A673 (cell line): ENCODE measurements around the gene PRG3. TPM values are rescaled to one million over a fixed set of nuclear protein-coding genes. Genes with fewer than 3 reads are reported as not detected.

Experiments
- BruUV-seq: library from RNA; stranded (reverse); fragments of 400-500 nt; replicated peaks from 2 replicates; lab custom pipeline; 2021; lab: Mats Ljungman, UMichigan
- CTCF ChIA-PET: fragments of 300-600 bp; sonication (Branson Sonifier 250); formaldehyde crosslinking; loops from one replicate; lab custom pipeline; 2022; ENCODE audit warnings: antibody characterized with exemption; lab: Charles Lee
- POLR2A ChIA-PET: fragments of 300-600 bp; sonication (Branson Sonifier 250); formaldehyde crosslinking; loops from one replicate; lab custom pipeline; 2022; ENCODE audit warnings: antibody characterized with exemption; ENCODE audit not compliant: low non-redundant PET; lab: Charles Lee
- DNase-seq: peaks from one replicate; pipeline ENCODE4 v3.0.0-alpha.2; 2015; ENCODE audit warnings: low spot score
- H3K27ac ChIP-seq: fragments of 200-600 bp; sonication (generic); 2 replicates; pipeline ENCODE4 v1.5.1; 2016; ENCODE audit warnings: mixed run types, low read depth, mild to moderate bottlenecking, mixed read lengths, antibody characterized with exemption, low read length; ENCODE audit not compliant: poor library complexity, severe bottlenecking
- H3K27me3 ChIP-seq: fragments of 200-600 bp; sonication (generic); replicated peaks from 2 replicates; pipeline ENCODE4 v1.6.1; 2017; ENCODE audit warnings: mixed run types, low read depth, mild to moderate bottlenecking, mixed read lengths, antibody characterized with exemption, low read length; ENCODE audit not compliant: insufficient read depth, poor library complexity
- H3K36me3 ChIP-seq: fragments of 200-600 bp; sonication (generic); 2 replicates; pipeline ENCODE4 v1.6.1; 2016; ENCODE audit warnings: mixed run types, mild to moderate bottlenecking, mixed read lengths, antibody characterized with exemption, low read length; ENCODE audit not compliant: insufficient read depth, poor library complexity, severe bottlenecking
- H3K4me1 ChIP-seq: fragments of 200-600 bp; sonication (generic); 2 replicates; pipeline ENCODE4 v1.6.1; 2017; ENCODE audit warnings: mixed run types, mild to moderate bottlenecking, mixed read lengths, antibody characterized with exemption, low read length; ENCODE audit not compliant: insufficient read depth, poor library complexity, severe bottlenecking
- H3K4me3 ChIP-seq: fragments of 200-600 bp; sonication (generic); 2 replicates; pipeline ENCODE4 v1.5.1; 2016; ENCODE audit warnings: low read depth, mixed run types, mild to moderate bottlenecking, mixed read lengths, low read length; ENCODE audit not compliant: poor library complexity, severe bottlenecking
- H3K9me3 ChIP-seq: fragments of 200-600 bp; sonication (generic); 2 replicates; pipeline ENCODE4 v1.6.1; 2016; ENCODE audit warnings: mixed run types, low read depth, mild to moderate bottlenecking, mixed read lengths, antibody characterized with exemption, low read length; ENCODE audit not compliant: poor library complexity, severe bottlenecking
- EZH2 ChIP-seq: fragments of 200-600 bp; sonication (generic); IDR thresholded peaks from 2 replicates; pipeline ENCODE4 v1.6.1; 2017; ENCODE audit warnings: borderline replicate concordance, low read depth, mild to moderate bottlenecking, mixed read lengths, antibody characterized with exemption, low read length; ENCODE audit not compliant: poor library complexity, severe bottlenecking
- intact Hi-C: fragments of 100-400 bp; cut with micrococcal nuclease; formaldehyde crosslinking; loops from one replicate; pipeline ENCODE4 v1.10.0; 2022; ENCODE audit not compliant: unreplicated experiment
- total RNA-seq: library from RNA; stranded (reverse); gene quantifications from 2 replicates; pipeline ENCODE4 v1.2.3, GENCODE V29; 2021
- TF ChIP-seq, protein P1 (sequence below): fragments of 300-800, 200-600 bp; sonication (generic); conservative IDR thresholded peaks from 2 replicates; pipeline ENCODE4 v1.5.1; 2017; ENCODE audit warnings: low read depth, mild to moderate bottlenecking, antibody characterized with exemption, low read length, moderate library complexity, mixed read lengths

PRG3 gene
- total RNA-seq, 1 experiment from 2014 or later, result not detected

DNA sequence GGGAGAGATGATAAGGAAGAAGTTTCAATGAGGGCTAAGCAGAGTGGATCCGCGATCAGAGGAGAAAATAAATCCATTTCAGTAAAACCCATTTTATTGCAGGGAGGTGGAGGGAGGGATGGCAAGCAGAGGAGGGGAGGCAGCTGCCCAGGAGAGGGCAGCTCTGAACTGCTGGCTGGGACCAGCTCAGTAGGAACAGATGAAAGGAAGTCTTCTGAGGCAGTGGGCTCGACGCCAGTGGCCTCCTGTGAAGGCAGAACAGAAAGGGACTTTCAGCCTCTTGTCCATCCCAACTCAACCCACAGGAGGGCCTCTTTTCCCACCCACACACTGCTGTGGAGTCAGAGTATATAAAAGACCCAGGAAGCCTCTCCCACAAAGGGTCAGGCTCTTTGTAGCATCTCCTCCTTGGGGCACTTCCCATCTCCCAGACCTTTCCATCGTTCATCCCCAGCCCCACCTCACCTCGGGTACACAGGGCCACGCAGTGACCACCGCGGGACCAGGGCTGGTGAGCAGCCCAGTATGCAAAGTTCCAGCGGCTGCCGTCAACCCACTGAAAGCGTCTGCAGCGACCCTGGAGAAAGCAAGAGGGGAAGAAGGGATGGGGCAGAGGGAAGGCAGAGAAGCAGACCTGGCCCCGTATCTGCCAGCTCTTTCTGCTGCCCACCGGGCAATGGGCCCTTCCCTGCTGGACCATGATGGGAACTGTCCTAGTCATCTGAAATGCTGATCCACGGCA is 6.5 kb upstream of the PRG3 start:
- Histone ChIP-seq H3K27me3 (peaks cover 37% of the 10 kb centered on the region), H3K4me1 (no peaks in the 10 kb centered on the region), H3K4me3 (no peak overlapping the region), H3K36me3 (no peaks in the 10 kb centered on the region), H3K27ac (no peak overlapping the region), H3K9me3 (no peaks in the 10 kb centered on the region)
- no TSS peak for BruUV-seq
- POLR2A ChIA-PET, result no interaction called here
- DNase-seq, result peak; percentile 19
- intact Hi-C loops, result no loop called here
- CTCF ChIA-PET, result no interaction called here
- TF ChIP-seq, protein P1, sequence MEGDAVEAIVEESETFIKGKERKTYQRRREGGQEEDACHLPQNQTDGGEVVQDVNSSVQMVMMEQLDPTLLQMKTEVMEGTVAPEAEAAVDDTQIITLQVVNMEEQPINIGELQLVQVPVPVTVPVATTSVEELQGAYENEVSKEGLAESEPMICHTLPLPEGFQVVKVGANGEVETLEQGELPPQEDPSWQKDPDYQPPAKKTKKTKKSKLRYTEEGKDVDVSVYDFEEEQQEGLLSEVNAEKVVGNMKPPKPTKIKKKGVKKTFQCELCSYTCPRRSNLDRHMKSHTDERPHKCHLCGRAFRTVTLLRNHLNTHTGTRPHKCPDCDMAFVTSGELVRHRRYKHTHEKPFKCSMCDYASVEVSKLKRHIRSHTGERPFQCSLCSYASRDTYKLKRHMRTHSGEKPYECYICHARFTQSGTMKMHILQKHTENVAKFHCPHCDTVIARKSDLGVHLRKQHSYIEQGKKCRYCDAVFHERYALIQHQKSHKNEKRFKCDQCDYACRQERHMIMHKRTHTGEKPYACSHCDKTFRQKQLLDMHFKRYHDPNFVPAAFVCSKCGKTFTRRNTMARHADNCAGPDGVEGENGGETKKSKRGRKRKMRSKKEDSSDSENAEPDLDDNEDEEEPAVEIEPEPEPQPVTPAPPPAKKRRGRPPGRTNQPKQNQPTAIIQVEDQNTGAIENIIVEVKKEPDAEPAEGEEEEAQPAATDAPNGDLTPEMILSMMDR, result no peak
- no peak for TF ChIP-seq EZH2

DNA sequence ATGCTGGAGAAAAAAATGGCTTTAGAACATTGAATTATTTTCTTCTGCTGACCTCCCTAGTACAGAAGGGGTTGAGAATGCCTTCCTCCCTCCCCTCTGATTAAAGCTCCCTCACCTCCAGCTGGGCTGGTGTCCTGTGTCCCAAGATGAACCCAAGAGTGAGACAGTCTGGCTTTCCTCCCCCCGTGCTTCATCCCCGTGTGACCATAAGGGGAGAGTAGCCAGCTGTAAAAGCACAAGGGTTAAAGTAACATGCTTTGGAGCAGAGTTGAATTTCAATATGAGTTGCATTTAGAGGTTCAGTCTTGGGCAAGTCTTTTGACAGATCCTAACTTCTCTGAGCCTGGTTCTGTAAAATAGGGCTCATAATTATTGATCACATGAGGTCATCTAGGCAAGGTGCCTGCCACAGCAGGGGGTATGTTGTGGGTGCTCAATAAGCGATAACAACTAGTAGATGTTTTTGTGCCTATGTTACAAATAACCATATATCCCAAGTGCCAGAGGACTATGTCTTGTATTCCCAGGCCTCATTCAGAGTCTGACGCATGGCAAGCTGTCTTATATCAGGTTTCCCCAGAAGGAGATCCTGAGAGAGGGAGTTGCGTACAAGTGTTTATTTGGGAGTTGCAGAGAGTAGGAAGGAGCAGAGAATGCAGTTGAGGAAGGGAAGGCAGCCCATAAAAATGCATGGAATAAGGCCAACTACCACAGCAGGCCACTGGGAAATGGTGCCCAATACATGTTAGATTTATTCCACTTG is 5.4 kb upstream of the PRG3 start:
- ChIA-PET POLR2A (no interaction called here), CTCF (no interaction called here)
- H3K4me3 ChIP-seq, result no peak overlapping the region
- no peaks in the 10 kb centered on the region for H3K4me1 ChIP-seq
- no peak for TF ChIP-seq EZH2
- TF ChIP-seq, protein P1, result no peak
- H3K27ac ChIP-seq, result no peak overlapping the region
- BruUV-seq, result no TSS peak
- peaks cover 37% of the 10 kb centered on the region for H3K27me3 ChIP-seq
- no peak for DNase-seq
- H3K36me3 ChIP-seq, result no peaks in the 10 kb centered on the region
- intact Hi-C loops, result no loop called here
- no peaks in the 10 kb centered on the region for H3K9me3 ChIP-seq

DNA sequence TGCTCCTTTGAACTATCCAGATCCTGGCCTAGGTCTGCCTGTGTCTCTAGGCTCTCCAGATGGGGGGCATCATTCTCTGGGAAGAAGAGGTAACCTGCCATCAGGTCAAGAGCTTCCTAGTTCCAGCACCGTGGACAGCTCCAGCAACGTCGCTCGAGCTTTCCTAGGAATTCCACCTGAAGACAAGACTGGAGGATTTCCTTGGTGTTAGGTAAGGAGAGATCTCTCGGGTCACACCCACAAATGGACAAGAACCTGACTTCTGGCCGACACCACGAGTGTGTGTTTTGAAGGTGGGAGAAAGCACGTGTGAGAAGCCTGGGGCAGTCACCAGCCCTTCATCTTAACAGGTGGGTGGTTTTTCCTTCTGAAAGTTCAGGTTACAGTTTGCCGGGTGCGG is 1.2 kb downstream of the PRG3 start:
- Histone ChIP-seq H3K27ac (no peak overlapping the region), H3K4me3 (no peak overlapping the region), H3K4me1 (no peaks in the 10 kb centered on the region), H3K27me3 (peaks cover 38% of the 10 kb centered on the region), H3K36me3 (no peaks in the 10 kb centered on the region), H3K9me3 (no peaks in the 10 kb centered on the region)
- TF ChIP-seq, protein P1, result no peak
- TF ChIP-seq EZH2, result no peak
- intact Hi-C loops, result no loop called here
- POLR2A ChIA-PET, result no interaction called here
- CTCF ChIA-PET, result no interaction called here
- no TSS peak for BruUV-seq
- peak; percentile 31 for DNase-seq
